Measurements from ENCODE around the gene HEATR5A.
"Not testable (repeated sequence)": the region's sequence is repeated elsewhere in the genome, so short reads cannot be mapped to it uniquely, and the experiment has no call there.

The HEATR5A gene

GRCh38 chr14:31387091-31387490 is 33.3 kb downstream of the HEATR5A start:
- no peaks in the 10 kb centered on the region for H3K27me3 ChIP-seq
- peaks cover 91% of the 10 kb centered on the region for H3K36me3 ChIP-seq
- no peak overlapping the region for H3K4me3 ChIP-seq (ENCODE audit: low read depth in 1 of 2, low read length in 1 of 2)
- no peak overlapping the region for H3K27ac ChIP-seq
- H3K9me3 ChIP-seq = no peaks in the 10 kb centered on the region
- no peak for TF ChIP-seq CTCF (IDR thresholded peaks at IDR 0.05)
- no peaks in the 10 kb centered on the region for H3K4me1 ChIP-seq (ENCODE audit: control insufficient read depth in 1 of 2, insufficient read depth in 1 of 2, low read depth in 1 of 2, low read length in 1 of 2)

GRCh38 chr14:31386271-31386670 is 34.1 kb downstream of the HEATR5A start:
- no peak for TF ChIP-seq CTCF (IDR thresholded peaks at IDR 0.05)
- Histone ChIP-seq H3K27me3 (no peaks in the 10 kb centered on the region), H3K27ac (no peak overlapping the region), H3K4me1 (ENCODE audit: control insufficient read depth in 1 of 2, insufficient read depth in 1 of 2, low read depth in 1 of 2, low read length in 1 of 2) (no peaks in the 10 kb centered on the region), H3K9me3 (no peaks in the 10 kb centered on the region), H3K4me3 (ENCODE audit: low read depth in 1 of 2, low read length in 1 of 2) (no peak overlapping the region), H3K36me3 (peaks cover 90% of the 10 kb centered on the region)

GRCh38 chr14:31382221-31382620 is 38.1 kb downstream of the HEATR5A start:
- Histone ChIP-seq H3K9me3 (no peaks in the 10 kb centered on the region), H3K4me1 (ENCODE audit: control insufficient read depth in 1 of 2, insufficient read depth in 1 of 2, low read depth in 1 of 2, low read length in 1 of 2) (peaks cover 10 to 12% of the 10 kb centered on the region in 2 experiments), H3K36me3 (peaks cover 83% of the 10 kb centered on the region), H3K4me3 (ENCODE audit: low read depth in 1 of 2, low read length in 1 of 2) (no peak overlapping the region), H3K27ac (no peak overlapping the region), H3K27me3 (no peaks in the 10 kb centered on the region)
- no peak for TF ChIP-seq CTCF (IDR thresholded peaks at IDR 0.05)

GRCh38 chr14:31380106-31380505 is 40.2 kb downstream of the HEATR5A start:
- Histone ChIP-seq H3K27ac (no peak overlapping the region), H3K27me3 (no peaks in the 10 kb centered on the region), H3K36me3 (peaks cover 74% of the 10 kb centered on the region)

GRCh38 chr14:31379125-31379947 is 41.0 kb downstream of the HEATR5A start:
- not testable (repeated sequence) for H3K27me3 ChIP-seq; H3K4me3 ChIP-seq (ENCODE audit: low read depth in 1 of 2, low read length in 1 of 2); H3K27ac ChIP-seq; H3K9me3 ChIP-seq
- Histone ChIP-seq H3K4me1 (ENCODE audit: control insufficient read depth in 1 of 2, insufficient read depth in 1 of 2, low read depth in 1 of 2, low read length in 1 of 2) (peaks cover 10 to 12% of the 10 kb centered on the region in 2 experiments), H3K36me3 (peaks cover 74% of the 10 kb centered on the region)

More at GRCh38 chr14:31380106-31380505, 40.2 kb downstream of the HEATR5A start:
- no peak for TF ChIP-seq CTCF (IDR thresholded peaks at IDR 0.05)
- H3K9me3 ChIP-seq = no peaks in the 10 kb centered on the region
- no peak overlapping the region for H3K4me3 ChIP-seq (ENCODE audit: low read depth in 1 of 2, low read length in 1 of 2)
- H3K4me1 ChIP-seq (ENCODE audit: control insufficient read depth in 1 of 2, insufficient read depth in 1 of 2, low read depth in 1 of 2, low read length in 1 of 2) = peaks cover 10 to 12% of the 10 kb centered on the region in 2 experiments

- H3K27me3 ChIP-seq = no peaks in the 10 kb centered on the region
- H3K27ac ChIP-seq = peak overlapping the region; percentile 72
- H3K9me3 ChIP-seq = no peaks in the 10 kb centered on the region
- no peak for TF ChIP-seq CTCF (IDR thresholded peaks at IDR 0.05)
- no peak overlapping the region for H3K4me3 ChIP-seq (ENCODE audit: low read depth in 1 of 2, low read length in 1 of 2)
- peaks cover 10 to 15% of the 10 kb centered on the region in 2 experiments for H3K4me1 ChIP-seq (ENCODE audit: control insufficient read depth in 1 of 2, insufficient read depth in 1 of 2, low read depth in 1 of 2, low read length in 1 of 2)
- peaks cover 74% of the 10 kb centered on the region for H3K36me3 ChIP-seq
Observed at GRCh38 chr14:31377433-31377832, 42.9 kb downstream of the HEATR5A start.
